Caco-2 (cell line): ENCODE results near the gene EXT2. TPM values are rescaled to one million over a fixed set of nuclear protein-coding genes. Genes with fewer than 3 reads are reported as not detected.

ENCODE experiments used
- BruUV-seq: library from RNA; stranded (reverse); fragments of 400-500 nt; replicated peaks from 2 replicates; lab custom pipeline; 2021; lab: Mats Ljungman, UMichigan
- CTCF ChIA-PET: fragments of 300-600 bp; sonication (Branson Sonifier 250); formaldehyde crosslinking; loops from one replicate; lab custom pipeline; 2022; ENCODE audit warnings: antibody characterized with exemption; lab: Charles Lee
- POLR2A ChIA-PET: fragments of 300-600 bp; sonication (Branson Sonifier 250); formaldehyde crosslinking; loops from one replicate; lab custom pipeline; 2022; ENCODE audit warnings: antibody characterized with exemption; lab: Charles Lee
- DNase-seq, 2 experiments: peaks; one replicate each; pipeline versions ENCODE4 v3.0.0 to v3.0.0-alpha.2; 2020 to 2022
- H3K27me3 ChIP-seq: replicated peaks from 2 replicates; pipeline ENCODE4 v1.6.0; 2011; ENCODE audit warnings: low read length; ENCODE audit not compliant: control insufficient read depth, insufficient read depth
- H3K36me3 ChIP-seq: 2 replicates; pipeline ENCODE4 v1.5.1; 2011; ENCODE audit warnings: low read length; ENCODE audit not compliant: control insufficient read depth, insufficient read depth
- H3K4me1 ChIP-seq: fragments of 250-450 bp; sonication (Bioruptor Pico); 2 replicates; pipeline ENCODE4 v1.5.1; 2020; ENCODE audit warnings: mild to moderate bottlenecking
- H3K4me3 ChIP-seq: 2 replicates; pipeline ENCODE4 v1.5.1; 2011; ENCODE audit warnings: low read depth, mild to moderate bottlenecking, control low read depth, low read length
- H3K9me3 ChIP-seq: fragments of 250-450 bp; sonication (Bioruptor Pico); 2 replicates; pipeline ENCODE4 v1.5.1; 2020; ENCODE audit warnings: mild to moderate bottlenecking, moderate library complexity
- H3K27ac Mint-ChIP-seq: one replicate; pipeline ENCODE4 v1.8.0; 2022; ENCODE audit warnings: mixed read lengths; ENCODE audit not compliant: unreplicated experiment
- H3K27me3 Mint-ChIP-seq: one replicate; pipeline ENCODE4 v1.8.0; 2022; ENCODE audit warnings: mixed read lengths; ENCODE audit not compliant: insufficient read depth, unreplicated experiment
- H3K36me3 Mint-ChIP-seq: one replicate; pipeline ENCODE4 v1.8.0; 2022; ENCODE audit warnings: mild to moderate bottlenecking, mixed read lengths; ENCODE audit not compliant: insufficient read depth, unreplicated experiment
- H3K4me1 Mint-ChIP-seq: one replicate; pipeline ENCODE4 v1.8.0; 2022; ENCODE audit warnings: low read depth, mixed read lengths; ENCODE audit not compliant: unreplicated experiment
- H3K4me3 Mint-ChIP-seq: one replicate; pipeline ENCODE4 v1.8.0; 2022; ENCODE audit warnings: mild to moderate bottlenecking, moderate library complexity, mixed read lengths; ENCODE audit not compliant: unreplicated experiment
- H3K9me3 Mint-ChIP-seq: one replicate; pipeline ENCODE4 v1.8.0; 2022; ENCODE audit warnings: mixed read lengths; ENCODE audit not compliant: unreplicated experiment
- CTCF ChIP-seq, 2 experiments: fragments of 200-600 bp in 1 of 2; IDR thresholded peaks; 1 replicate in 1 of 2; 2 replicates in 1 of 2; pipeline versions ENCODE4 v1.5.1 to v1.8.0; 2011 to 2022; ENCODE audit warnings: antibody characterized with exemption in 1 of 2, control low read depth in 1 of 2, inconsistent platforms in 1 of 2, low read depth in 1 of 2, low read length in 1 of 2, mild to moderate bottlenecking in 1 of 2, moderate library complexity in 1 of 2; ENCODE audit not compliant: insufficient read depth in 1 of 2, severe bottlenecking in 1 of 2, unreplicated experiment in 1 of 2
- intact Hi-C: fragments of 100-400 bp; cut with micrococcal nuclease; formaldehyde crosslinking; loops from one replicate; pipeline ENCODE4 v1.10.0; 2022; ENCODE audit not compliant: unreplicated experiment
- total RNA-seq: library from RNA; stranded (reverse); gene quantifications from 2 replicates; pipeline ENCODE4 v1.2.3, GENCODE V29; 2022

EXT2 gene
- total RNA-seq, 1 experiment from 2014 or later: 83.3 TPM

GRCh38 chr11:44047931-44048431, 47.5 kb upstream of the EXT2 start, which contains the start of gene ACCSL:
Gene ACCSL (plus strand): TSS chr11:44047981. CDS start chr11:44048037, 56 bp downstream.
- no peak for DNase-seq
- POLR2A ChIA-PET: no interaction called here
- Histone ChIP-seq H3K9me3 (no peaks in the 10 kb centered on the region), H3K4me3 (no peak within 1 kb of the TSS), H3K36me3 (no peaks in the 10 kb centered on the region), H3K4me1 (no peaks in the 10 kb centered on the region), H3K27me3 (no peaks in the 10 kb centered on the region; the same call in 1 of the 2 replicates)
- CTCF ChIA-PET: no interaction called here
- no peaks in the 10 kb centered on the region for H3K9me3 Mint-ChIP-seq
- H3K4me1 Mint-ChIP-seq: no peaks in the 10 kb centered on the region
- TF ChIP-seq CTCF (IDR thresholded peaks at IDR 0.05; ENCODE audit: insufficient read depth in 1 of 2, low read depth in 1 of 2, low read length in 1 of 2, severe bottlenecking in 1 of 2, unreplicated experiment in 1 of 2): no peak
- H3K27me3 Mint-ChIP-seq: peaks cover 7% of the 10 kb centered on the region
- no peak within 1 kb of the TSS for H3K27ac Mint-ChIP-seq
- H3K36me3 Mint-ChIP-seq: no peaks in the 10 kb centered on the region
- intact Hi-C loops: no loop called here
- no TSS peak for BruUV-seq
- H3K4me3 Mint-ChIP-seq: no peak within 1 kb of the TSS

- no peaks in the 10 kb centered on the region for H3K9me3 Mint-ChIP-seq
- no TSS peak for BruUV-seq
- no peaks in the 10 kb centered on the region for H3K27me3 ChIP-seq
- ChIA-PET POLR2A (interaction anchor here (0.7 kb wide), 1 partner anchor 359 kb away, joined by 5 read pairs; no protein-coding TSS in a partner anchor), CTCF (no interaction called here)
- no peak overlapping the region for H3K27ac Mint-ChIP-seq
- intact Hi-C loops: no loop called here
- H3K4me3 Mint-ChIP-seq: no peak overlapping the region
- H3K4me3 ChIP-seq: no peak overlapping the region
- no peak for DNase-seq
- peaks cover 7% of the 10 kb centered on the region for H3K27me3 Mint-ChIP-seq
- H3K4me1 ChIP-seq: no peaks in the 10 kb centered on the region
- TF ChIP-seq CTCF (IDR thresholded peaks at IDR 0.05; ENCODE audit: insufficient read depth in 1 of 2, low read depth in 1 of 2, low read length in 1 of 2, severe bottlenecking in 1 of 2, unreplicated experiment in 1 of 2): no peak
- H3K4me1 Mint-ChIP-seq: no peaks in the 10 kb centered on the region
- H3K36me3 ChIP-seq: no peaks in the 10 kb centered on the region
- no peaks in the 10 kb centered on the region for H3K36me3 Mint-ChIP-seq
- H3K9me3 ChIP-seq: no peaks in the 10 kb centered on the region
These were observed 45.6 kb upstream of the EXT2 start for GRCh38 chr11:44049832-44050231.

GRCh38 chr11:44051171-44051570, 44.3 kb upstream of the EXT2 start:
- ChIA-PET CTCF (no interaction called here), POLR2A (no interaction called here)
- peaks cover 2% of the 10 kb centered on the region for H3K27me3 Mint-ChIP-seq
- TF ChIP-seq CTCF (IDR thresholded peaks at IDR 0.05; ENCODE audit: insufficient read depth in 1 of 2, low read depth in 1 of 2, low read length in 1 of 2, severe bottlenecking in 1 of 2, unreplicated experiment in 1 of 2): no peak
- no TSS peak for BruUV-seq
- Histone ChIP-seq H3K36me3 (no peaks in the 10 kb centered on the region), H3K4me3 (no peak overlapping the region), H3K9me3 (no peaks in the 10 kb centered on the region), H3K4me1 (no peaks in the 10 kb centered on the region), H3K27me3 (no peaks in the 10 kb centered on the region)
- H3K27ac Mint-ChIP-seq: no peak overlapping the region
- no peaks in the 10 kb centered on the region for H3K4me1 Mint-ChIP-seq
- H3K4me3 Mint-ChIP-seq: no peak overlapping the region
- H3K9me3 Mint-ChIP-seq: no peaks in the 10 kb centered on the region
- no peaks in the 10 kb centered on the region for H3K36me3 Mint-ChIP-seq
- intact Hi-C loops: no loop called here
- no peak for DNase-seq
